Gastrocnemius medialis (tissue), 4 donors: ENCODE results near the gene GNB1L. TPM values are rescaled to one million over a fixed set of nuclear protein-coding genes. Genes with fewer than 3 reads are reported as not detected.

Experiments used
- ATAC-seq, 2 donors: fragments of 150-250 bp; one replicate each; pipeline ENCODE4 v1.9.1; 2016
- DNase-seq, 2 donors: peaks; one replicate each; pipeline ENCODE4 v3.0.0-alpha.2; 2019
- H3K27ac ChIP-seq, 4 donors: fragments of 200-600 bp; sonication (generic); 1 replicate in 1 of 4; 2 replicates in 3 of 4; pipeline ENCODE4 v1.5.1; 2016 to 2018; ENCODE audit warnings: mild to moderate bottlenecking in 2 of 4, moderate library complexity in 1 of 4
- H3K27me3 ChIP-seq, 3 donors: fragments of 200-600 bp; sonication (generic) in 2 of 3; 1 replicate in 1 of 3; 2 replicates in 2 of 3; pipeline versions ENCODE4 v1.5.1 to v1.6.0; 2016 to 2019; ENCODE audit warnings: mild to moderate bottlenecking in 1 of 3, moderate library complexity in 1 of 3
- H3K36me3 ChIP-seq, 2 donors: fragments of 200-600 bp; sonication (generic) in 1 of 2; one replicate each; pipeline ENCODE4 v1.5.1; 2017 to 2018
- H3K4me1 ChIP-seq, 2 donors: fragments of 200-600 bp; sonication (generic) in 1 of 2; one replicate each; pipeline ENCODE4 v1.5.1; 2016 to 2017; ENCODE audit warnings: mild to moderate bottlenecking in 2 of 2
- H3K4me3 ChIP-seq, 4 donors: fragments of 200-600 bp; sonication (generic) in 3 of 4; 1 replicate in 1 of 4; 2 replicates in 3 of 4; pipeline ENCODE4 v1.5.1; 2016 to 2019; ENCODE audit warnings: mild to moderate bottlenecking in 2 of 4
- H3K9me3 ChIP-seq, 3 donors: fragments of 200-600 bp; sonication (generic) in 2 of 3; 1 replicate in 1 of 3; 2 replicates in 2 of 3; pipeline ENCODE4 v1.5.1; 2016 to 2019
- CTCF ChIP-seq, 5 experiments: fragments of 450-650 bp in 3 of 5; fragments of 200-600 bp in 2 of 5; sonication (generic) in 2 of 5; IDR thresholded peaks in 4 of 5; conservative IDR thresholded peaks in 1 of 5; 1 replicate in 4 of 5; 2 replicates in 1 of 5; pipeline ENCODE4 v1.5.1; 2016 to 2019; ENCODE audit warnings: antibody characterized with exemption in 5 of 5, mild to moderate bottlenecking in 3 of 5, moderate library complexity in 3 of 5
- POLR2A ChIP-seq, 2 donors: fragments of 450-650 bp; IDR thresholded peaks; one replicate each; pipeline ENCODE4 v1.6.1; 2017; ENCODE audit warnings: antibody characterized with exemption in 2 of 2, mild to moderate bottlenecking in 2 of 2, moderate library complexity in 2 of 2
- in situ Hi-C, 4 donors: fragments of 200-750 bp; cut with MboI; loops; one replicate each; pipeline versions ENCODE4 v1.15.0 to v1.8.0; 2017; ENCODE audit warnings: low sequenced_read_pairs in 4 of 4
- intact Hi-C: fragments of 100-400 bp; cut with DNase I; formaldehyde crosslinking; loops from one replicate; pipeline ENCODE4 v1.15.1; 2023; ENCODE audit warnings: low total_unique reads
- total RNA-seq, 4 donors: library from RNA; depleted of rRNA; stranded (reverse); fragments of >200 nt; gene quantifications; one replicate each; pipeline versions ENCODE4 v1.1.0 to v1.2.3, GENCODE V29; 2016

The GNB1L gene
- total RNA-seq, 4 donors from 2014 or later = 4.4 to 9.6 (median 6.7) TPM

- intact Hi-C loops = no loop called here
- no peak overlapping the region for H3K27ac ChIP-seq
- TF ChIP-seq POLR2A (IDR thresholded peaks at IDR 0.05) = no peak
- TF ChIP-seq CTCF (IDR thresholded peaks at IDR 0.05 in 4 of 5, conservative IDR thresholded peaks at IDR 0.05 in 1 of 5) = no peak
- DNase-seq (no peak), ATAC-seq (no peak)
- H3K27me3 ChIP-seq = peaks cover 1 to 18% (median 11%) of the 10 kb centered on the region in 3 donors
- no peaks in the 10 kb centered on the region for H3K9me3 ChIP-seq
- in situ Hi-C loops = no loop called here
- no peaks in the 10 kb centered on the region for H3K36me3 ChIP-seq
- H3K4me1 ChIP-seq = peaks cover 0 to 3% of the 10 kb centered on the region in 2 donors
- no peak overlapping the region for H3K4me3 ChIP-seq
These were observed 82.3 kb downstream of the GNB1L start for GRCh38 chr22:19772422-19772672.

GRCh38 chr22:19770349-19771220 lies 84.1 kb downstream of the GNB1L start:
- H3K4me1 ChIP-seq = peaks cover 0 to 4% of the 10 kb centered on the region in 2 donors
- in situ Hi-C loops (no loop called here), intact Hi-C loops (no loop called here)
- ATAC-seq (no peak), DNase-seq (no peak)
- H3K27ac ChIP-seq = no peak overlapping the region
- no peaks in the 10 kb centered on the region for H3K9me3 ChIP-seq
- no peak for TF ChIP-seq POLR2A (IDR thresholded peaks at IDR 0.05)
- no peak for TF ChIP-seq CTCF (IDR thresholded peaks at IDR 0.05 in 4 of 5, conservative IDR thresholded peaks at IDR 0.05 in 1 of 5)
- peaks cover 3 to 24% (median 16%) of the 10 kb centered on the region in 3 donors for H3K27me3 ChIP-seq
- H3K36me3 ChIP-seq = no peaks in the 10 kb centered on the region
- H3K4me3 ChIP-seq = no peak overlapping the region

- in situ Hi-C loops (loop anchor here in 1 of 4 donors (5.0 kb wide), 1 partner anchor 37 kb away; no protein-coding TSS in a partner anchor), intact Hi-C loops (no loop called here)
- TF ChIP-seq POLR2A (IDR thresholded peaks at IDR 0.05) (no peak), CTCF (IDR thresholded peaks at IDR 0.05 in 4 of 5, conservative IDR thresholded peaks at IDR 0.05 in 1 of 5) (no peak)
- H3K27ac ChIP-seq = no peak overlapping the region
- H3K27me3 ChIP-seq = peaks cover 3 to 29% (median 16%) of the 10 kb centered on the region in 3 donors
- H3K4me3 ChIP-seq = no peak overlapping the region
- DNase-seq = no peak
- ATAC-seq = no peak
- H3K36me3 ChIP-seq = no peaks in the 10 kb centered on the region
- H3K9me3 ChIP-seq = no peaks in the 10 kb centered on the region
- peaks cover 0 to 4% of the 10 kb centered on the region in 2 donors for H3K4me1 ChIP-seq
These were observed 85.3 kb downstream of the GNB1L start for GRCh38 chr22:19769393-19769715.

GRCh38 chr22:19767427-19768341 lies 87.0 kb downstream of the GNB1L start:
- Histone ChIP-seq H3K36me3 (no peaks in the 10 kb centered on the region), H3K27ac (no peak overlapping the region), H3K9me3 (no peaks in the 10 kb centered on the region), H3K4me1 (peaks cover 0 to 4% of the 10 kb centered on the region in 2 donors), H3K4me3 (peak overlapping the region; percentile 46 to 60 (median 48)), H3K27me3 (peaks cover 3 to 35% (median 22%) of the 10 kb centered on the region in 3 donors)
- ATAC-seq (no peak), DNase-seq (peak in 1 of 2 donors; percentile 17)
- in situ Hi-C loops = loop anchor here in 1 of 4 donors (5.0 kb wide), 1 partner anchor 35 kb away; no protein-coding TSS in a partner anchor
- TF ChIP-seq CTCF (IDR thresholded peaks at IDR 0.05 in 4 of 5, conservative IDR thresholded peaks at IDR 0.05 in 1 of 5) = no peak
- no peak for TF ChIP-seq POLR2A (IDR thresholded peaks at IDR 0.05)
- intact Hi-C loops = loop anchor here (1.0 kb wide), 1 partner anchor 37 kb away; no protein-coding TSS in a partner anchor
